Activated CD4-positive, alpha-beta T cell treated with anti-CD3 and anti-CD28 coated beads, Interleukin-2, amount 50 U/mL, for 16 hours (primary cell): ENCODE data around the gene GUCY1A2.

Source experiments
- DNase-seq: peaks from one replicate; pipeline ENCODE4 v3.0.0-alpha.2; 2020

Gene GUCY1A2

GRCh38 chr11:106727256-106727655 is 291.0 kb downstream of the GUCY1A2 start:
- no peak for DNase-seq

- no peak for DNase-seq
Measured at GRCh38 chr11:106724293-106724892, 293.9 kb downstream of the GUCY1A2 start.

- no peak for DNase-seq
Measured at GRCh38 chr11:106723071-106723470, 295.2 kb downstream of the GUCY1A2 start.

- DNase-seq = no peak
Measured at GRCh38 chr11:106717222-106717621, 301.1 kb downstream of the GUCY1A2 start.

GRCh38 chr11:106714199-106714598 is 304.1 kb downstream of the GUCY1A2 start:
- DNase-seq = no peak

GRCh38 chr11:106708348-106708747 is 309.9 kb downstream of the GUCY1A2 start:
- DNase-seq = no peak

GRCh38 chr11:106706355-106706754 is 311.9 kb downstream of the GUCY1A2 start:
- DNase-seq = no peak

GRCh38 chr11:106702805-106703204 is 315.5 kb downstream of the GUCY1A2 start:
- no peak for DNase-seq

- DNase-seq = no peak
Measured at GRCh38 chr11:106697058-106697457, 321.2 kb downstream of the GUCY1A2 start.

- no peak for DNase-seq
Measured at GRCh38 chr11:106695506-106695905, 322.8 kb downstream of the GUCY1A2 start.

GRCh38 chr11:106694501-106694900 is 323.8 kb downstream of the GUCY1A2 start:
- no peak for DNase-seq

GRCh38 chr11:106691807-106692365 is 326.4 kb downstream of the GUCY1A2 start:
- DNase-seq = no peak

- no peak for DNase-seq
Measured at GRCh38 chr11:106690923-106691322, 327.4 kb downstream of the GUCY1A2 start.

- no peak for DNase-seq
Measured at GRCh38 chr11:106684944-106685343, 333.3 kb downstream of the GUCY1A2 start.

GRCh38 chr11:106683435-106683834 is 334.8 kb downstream of the GUCY1A2 start:
- no peak for DNase-seq

GRCh38 chr11:106681435-106681834 is 336.8 kb downstream of the GUCY1A2 start:
- no peak for DNase-seq

GRCh38 chr11:106679581-106679980 is 338.7 kb downstream of the GUCY1A2 start:
- no peak for DNase-seq

- DNase-seq = no peak
Measured at GRCh38 chr11:106679181-106679580, 339.1 kb downstream of the GUCY1A2 start.

GRCh38 chr11:106670069-106670468 is 348.2 kb downstream of the GUCY1A2 start:
- DNase-seq = no peak

GRCh38 chr11:106668147-106668546 is 350.1 kb downstream of the GUCY1A2 start:
- no peak for DNase-seq

GRCh38 chr11:106656646-106657045 is 361.6 kb downstream of the GUCY1A2 start:
- no peak for DNase-seq

GRCh38 chr11:106644824-106645223 is 373.5 kb downstream of the GUCY1A2 start:
- DNase-seq = no peak

- no peak for DNase-seq
Measured at GRCh38 chr11:106642331-106642730, 375.9 kb downstream of the GUCY1A2 start.

- DNase-seq = no peak
Measured at GRCh38 chr11:106632283-106632682, 386.0 kb downstream of the GUCY1A2 start.

- DNase-seq = no peak
Measured at GRCh38 chr11:106627694-106628093, 390.6 kb downstream of the GUCY1A2 start.
